HG02571 (cell line): ENCODE measurements around the gene ASCL4.

Experiments
- ATAC-seq: cut with Tn5 transposase; IDR thresholded peaks from one replicate; pipeline ENCODE4 v1.9.1; 2021; ENCODE audit warnings: mild to moderate bottlenecking, moderate library complexity; ENCODE audit not compliant: unreplicated experiment

The ASCL4 gene

GRCh38 chr12:107778383-107779025 lies 4.0 kb downstream of the ASCL4 start:
- no peak for ATAC-seq

GRCh38 chr12:107779077-107779831 lies 4.8 kb downstream of the ASCL4 start:
- ATAC-seq = no peak

DNA sequence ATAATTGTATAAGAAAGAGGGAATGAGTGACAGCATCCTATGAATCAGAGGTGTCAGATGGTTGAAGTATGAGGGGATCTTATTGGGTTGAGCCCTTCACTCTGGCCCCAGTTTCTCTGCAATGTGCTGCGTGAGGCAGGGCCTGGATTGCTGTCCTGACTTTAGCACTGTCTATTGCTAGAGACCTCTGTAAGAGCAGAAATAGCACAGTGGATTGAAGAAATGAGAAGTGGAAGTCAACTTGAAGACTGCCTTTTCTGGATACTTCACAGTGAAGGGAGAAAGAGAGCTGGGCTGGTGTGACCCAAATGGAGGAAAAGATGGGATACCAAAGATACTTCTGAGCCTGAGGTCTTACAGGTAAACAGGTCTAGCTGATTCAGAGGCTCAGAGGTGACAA lies 5.8 kb downstream of the ASCL4 start:
- no peak for ATAC-seq

GRCh38 chr12:107782067-107782466 lies 7.6 kb downstream of the ASCL4 start:
- ATAC-seq = no peak

DNA sequence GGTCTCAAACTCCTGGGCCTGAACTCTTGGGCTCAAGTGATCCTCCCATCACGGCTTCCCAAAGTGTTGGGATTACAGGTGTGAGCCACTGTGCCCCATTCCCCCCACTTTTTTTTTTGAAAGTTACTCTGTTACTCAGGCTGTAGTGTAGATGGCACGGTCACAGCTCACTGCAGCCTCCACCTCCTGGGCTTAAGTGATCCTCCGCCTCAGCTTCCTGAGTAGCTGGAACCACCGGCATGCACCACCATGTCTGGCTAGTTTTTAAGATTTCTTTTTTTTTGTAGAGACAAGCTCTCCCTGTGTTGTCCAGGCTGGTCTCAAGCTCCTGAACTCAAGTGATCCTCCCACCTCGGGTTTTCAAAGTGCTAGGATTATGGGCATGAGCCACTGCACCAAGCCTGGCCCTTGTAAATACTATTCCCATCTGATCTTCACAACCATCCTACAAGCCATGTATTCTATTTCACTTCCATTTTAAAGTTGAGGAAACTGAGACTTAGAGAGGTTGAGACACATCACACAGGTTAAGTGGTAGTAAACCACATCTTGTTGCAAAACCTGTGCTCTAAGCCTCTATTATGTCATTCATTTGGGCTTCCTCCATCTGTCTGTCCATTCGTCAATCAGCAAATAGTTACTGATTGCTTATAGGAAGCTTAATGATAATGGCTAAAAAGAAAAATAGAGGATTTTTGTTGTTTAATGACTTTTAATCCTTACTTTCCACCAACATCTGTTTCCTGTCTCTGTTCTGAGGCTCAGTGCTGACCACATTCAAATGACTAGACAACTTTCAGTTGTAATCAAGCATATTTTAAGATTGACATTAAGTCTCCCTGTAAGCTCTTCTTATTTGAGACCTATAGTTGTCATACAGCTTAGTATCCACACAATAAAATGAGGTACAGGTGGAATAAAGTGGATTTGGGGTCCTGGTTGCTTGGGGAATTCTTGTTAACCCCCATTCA lies 9.2 kb downstream of the ASCL4 start:
- peak; percentile 69 for ATAC-seq

DNA sequence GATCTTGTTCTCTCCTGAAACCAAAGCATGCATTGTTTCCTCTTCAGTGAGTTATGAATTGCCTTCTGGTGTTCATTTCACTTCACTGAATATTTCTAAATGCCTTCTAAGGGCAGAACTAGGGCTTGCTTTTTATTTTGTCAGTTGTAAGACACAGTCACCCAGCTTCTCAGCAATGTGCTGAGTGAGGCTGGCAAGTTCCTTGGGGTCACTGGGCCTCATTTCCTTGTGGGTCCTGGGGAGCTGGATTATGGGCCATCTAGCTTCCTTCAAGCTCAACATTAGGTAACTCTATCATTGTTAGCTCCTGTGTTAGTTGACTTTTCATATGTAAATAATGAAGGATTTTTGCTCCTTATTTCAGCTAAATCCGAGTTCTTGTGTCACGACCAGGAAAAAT lies 13.8 kb downstream of the ASCL4 start:
- no peak for ATAC-seq

- ATAC-seq = no peak
These were observed 14.4 kb downstream of the ASCL4 start for GRCh38 chr12:107788690-107789458.

GRCh38 chr12:107791465-107792089 lies 17.1 kb downstream of the ASCL4 start:
- no peak for ATAC-seq

GRCh38 chr12:107794451-107794850 lies 19.9 kb downstream of the ASCL4 start:
- no peak for ATAC-seq

- ATAC-seq = no peak
These were observed 24.1 kb downstream of the ASCL4 start for GRCh38 chr12:107798580-107798979.

DNA sequence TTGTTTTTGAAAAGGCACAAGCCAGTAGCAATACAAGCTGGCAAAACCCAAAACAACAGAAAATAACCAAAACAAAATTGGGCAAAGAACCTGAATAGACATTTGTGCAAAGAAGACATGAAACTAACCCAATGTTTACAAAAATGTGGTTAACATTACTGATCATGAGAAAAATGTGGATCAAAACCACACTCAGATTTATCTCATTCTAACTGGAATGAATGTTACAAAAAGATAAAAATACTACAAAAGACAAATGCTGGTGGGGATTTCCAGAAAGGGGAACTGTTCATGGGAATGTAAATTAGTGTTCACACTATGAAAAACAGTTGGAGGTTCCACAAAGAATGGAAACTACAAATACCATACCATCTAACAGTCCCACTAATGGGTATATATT lies 26.6 kb downstream of the ASCL4 start:
- ATAC-seq = no peak

DNA sequence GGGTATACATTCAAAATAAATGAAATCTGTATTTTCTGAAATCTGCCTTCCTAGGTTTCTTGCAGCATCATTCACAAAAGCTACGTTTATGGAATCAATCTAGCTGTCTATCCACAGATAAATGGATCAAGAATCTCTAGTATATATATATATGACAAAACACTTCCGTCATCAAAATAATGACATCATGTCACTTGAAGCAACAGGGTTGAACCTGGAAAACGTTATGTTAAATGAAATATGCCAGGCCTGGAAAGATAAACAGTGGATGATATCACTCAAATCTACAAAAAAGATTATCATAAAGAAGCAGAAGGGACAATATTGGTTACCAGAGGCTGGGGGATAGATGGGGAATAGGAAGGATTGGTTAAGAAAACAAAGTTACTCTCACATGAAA lies 28.6 kb downstream of the ASCL4 start:
- ATAC-seq = no peak

GRCh38 chr12:107805488-107806180 lies 31.1 kb downstream of the ASCL4 start:
- ATAC-seq = no peak

- no peak for ATAC-seq
These were observed 33.1 kb downstream of the ASCL4 start for GRCh38 chr12:107807471-107808150.

DNA sequence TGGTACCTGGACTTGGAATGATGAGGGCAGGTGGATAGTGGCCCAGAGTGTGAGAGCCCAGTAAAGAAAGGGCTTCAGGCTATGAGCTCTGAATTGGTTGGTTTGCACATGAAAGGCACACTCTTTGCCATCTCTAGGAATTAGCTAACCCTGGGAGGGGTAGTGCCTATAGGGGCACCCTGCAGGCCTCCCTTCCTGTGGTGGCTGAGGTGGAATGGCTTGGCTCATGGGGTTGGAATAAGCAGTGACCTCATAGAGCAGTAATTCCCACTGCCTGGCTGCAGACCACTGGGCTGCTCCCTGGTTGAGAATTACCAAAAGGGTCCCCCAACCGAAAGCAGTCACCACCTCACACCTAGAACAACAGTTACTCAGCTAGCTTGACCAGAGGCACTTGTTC lies 42.7 kb downstream of the ASCL4 start:
- no peak for ATAC-seq

DNA sequence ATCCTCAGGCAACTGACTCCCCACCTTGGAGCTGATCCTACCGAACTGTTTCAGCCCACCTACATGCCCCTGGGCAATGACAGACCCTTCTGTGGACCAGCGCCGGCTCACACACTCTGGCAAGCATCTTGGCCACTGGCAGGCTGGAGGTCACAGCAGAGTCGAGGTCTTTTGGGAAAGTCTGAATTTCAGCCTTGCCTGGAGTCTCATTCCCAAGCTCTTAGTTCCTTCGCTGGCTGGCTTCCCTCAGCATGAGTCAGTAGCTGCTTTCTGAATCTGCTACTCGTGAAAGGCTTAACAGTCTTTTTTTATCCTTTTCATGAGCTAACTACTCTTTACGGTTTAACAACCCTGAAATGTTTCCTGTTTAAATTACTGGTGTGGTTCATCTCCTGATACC lies 44.5 kb downstream of the ASCL4 start:
- ATAC-seq = no peak

DNA sequence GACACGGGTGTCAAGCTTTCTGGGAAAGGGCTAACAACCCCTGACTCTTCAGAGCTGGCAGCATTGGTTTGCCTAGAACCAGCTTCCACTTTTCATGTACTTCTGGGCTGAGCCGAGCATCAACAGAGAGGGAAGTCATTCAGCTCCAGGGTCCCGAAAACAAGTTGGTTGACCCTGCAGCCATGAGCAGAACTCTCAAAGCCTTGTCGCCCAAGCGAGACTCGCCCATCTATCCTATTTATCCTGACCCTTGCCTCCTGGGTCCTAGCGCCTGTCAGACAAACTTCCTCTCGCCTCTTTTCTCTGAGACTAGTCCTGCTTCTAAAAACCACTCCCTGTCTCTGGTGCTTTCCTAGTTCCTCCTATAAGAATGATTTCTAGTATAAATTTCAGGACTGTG lies 47.9 kb downstream of the ASCL4 start:
- no peak for ATAC-seq
